Measurements from ENCODE around the gene ACSS1. TPM values are rescaled to one million over a fixed set of nuclear protein-coding genes. Genes with fewer than 3 reads are reported as not detected.

The ACSS1 gene
- total and polyA plus RNA-seq, 2 experiments from 2014 or later = 1.3 to 4.1 TPM

DNA sequence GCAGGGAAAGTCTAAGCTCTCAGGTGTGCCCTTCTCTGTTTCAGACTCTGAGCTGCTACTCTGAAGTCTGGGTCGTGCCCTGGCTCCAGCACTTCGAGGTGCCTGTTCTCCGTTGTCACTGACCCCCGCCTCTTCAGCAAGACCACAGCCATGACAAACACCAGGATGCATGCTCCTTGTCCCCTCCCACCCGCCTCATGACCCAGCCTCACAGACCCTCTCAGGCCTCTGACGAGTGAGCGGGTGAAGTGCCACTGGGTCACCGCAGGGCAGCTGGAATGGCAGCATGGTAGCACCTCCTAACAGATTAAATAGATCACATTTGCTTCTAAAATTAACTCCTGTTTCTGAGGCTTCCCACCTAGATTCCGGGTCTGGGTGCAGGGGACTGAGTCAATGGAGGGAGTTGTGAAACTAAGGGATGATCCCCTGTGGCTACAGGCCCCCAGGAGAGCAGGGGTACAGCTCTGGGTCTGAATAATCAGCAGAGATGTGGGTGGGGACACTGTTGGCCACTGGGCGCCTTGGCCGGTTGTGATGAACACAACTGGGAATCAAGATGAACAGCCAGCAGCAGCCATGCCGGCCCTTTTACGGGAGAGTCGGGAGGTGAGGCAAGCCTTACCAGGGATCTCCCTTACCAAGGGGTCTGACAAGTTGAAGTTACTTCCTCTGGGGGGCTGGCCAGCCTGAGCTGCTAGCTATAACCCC, 98.2 kb downstream of the ACSS1 start:
- no peak overlapping the region for H2AFZ ChIP-seq
- H3K4me1 ChIP-seq (ENCODE audit: insufficient read depth) = no peaks in the 10 kb centered on the region
- Mint-ChIP-seq H3K27me3 (ENCODE audit: insufficient read depth, low read depth, poor library complexity) (peaks cover 6% of the 10 kb centered on the region), H3K9me3 (no peaks in the 10 kb centered on the region; the same call in 2 of the 3 replicates), H3K4me3 (no peak overlapping the region), H3K36me3 (ENCODE audit: low read depth) (peaks cover 26% of the 10 kb centered on the region), H3K4me1 (no peaks in the 10 kb centered on the region), H3K27ac (no peak overlapping the region)
- H3F3A ChIP-seq (replicated peaks; ENCODE audit: low read depth) = no peaks in the 10 kb centered on the region
- no peaks in the 10 kb centered on the region for H3K79me2 ChIP-seq (replicated peaks; ENCODE audit: insufficient read depth)
- H3K36me3 ChIP-seq (ENCODE audit: insufficient read depth) = peaks cover 7% of the 10 kb centered on the region
- no peak overlapping the region for H3K4me3 ChIP-seq
- no peak overlapping the region for H3K27ac ChIP-seq (ENCODE audit: low read depth)
- no peak for TF ChIP-seq JUNB (IDR thresholded peaks at IDR 0.05; ENCODE audit: unreplicated experiment)
- TF ChIP-seq EZH2phosphoT487 (IDR thresholded peaks at IDR 0.05; ENCODE audit: unreplicated experiment) = no peak
- TF ChIP-seq, protein P1, sequence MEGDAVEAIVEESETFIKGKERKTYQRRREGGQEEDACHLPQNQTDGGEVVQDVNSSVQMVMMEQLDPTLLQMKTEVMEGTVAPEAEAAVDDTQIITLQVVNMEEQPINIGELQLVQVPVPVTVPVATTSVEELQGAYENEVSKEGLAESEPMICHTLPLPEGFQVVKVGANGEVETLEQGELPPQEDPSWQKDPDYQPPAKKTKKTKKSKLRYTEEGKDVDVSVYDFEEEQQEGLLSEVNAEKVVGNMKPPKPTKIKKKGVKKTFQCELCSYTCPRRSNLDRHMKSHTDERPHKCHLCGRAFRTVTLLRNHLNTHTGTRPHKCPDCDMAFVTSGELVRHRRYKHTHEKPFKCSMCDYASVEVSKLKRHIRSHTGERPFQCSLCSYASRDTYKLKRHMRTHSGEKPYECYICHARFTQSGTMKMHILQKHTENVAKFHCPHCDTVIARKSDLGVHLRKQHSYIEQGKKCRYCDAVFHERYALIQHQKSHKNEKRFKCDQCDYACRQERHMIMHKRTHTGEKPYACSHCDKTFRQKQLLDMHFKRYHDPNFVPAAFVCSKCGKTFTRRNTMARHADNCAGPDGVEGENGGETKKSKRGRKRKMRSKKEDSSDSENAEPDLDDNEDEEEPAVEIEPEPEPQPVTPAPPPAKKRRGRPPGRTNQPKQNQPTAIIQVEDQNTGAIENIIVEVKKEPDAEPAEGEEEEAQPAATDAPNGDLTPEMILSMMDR (conservative IDR thresholded peaks at IDR 0.05; ENCODE audit: low read depth in 2 of 2) = no peak
- TF ChIP-seq NANOG (IDR thresholded peaks at IDR 0.05; ENCODE audit: borderline replicate concordance) = no peak
- TF ChIP-seq, protein P2, sequence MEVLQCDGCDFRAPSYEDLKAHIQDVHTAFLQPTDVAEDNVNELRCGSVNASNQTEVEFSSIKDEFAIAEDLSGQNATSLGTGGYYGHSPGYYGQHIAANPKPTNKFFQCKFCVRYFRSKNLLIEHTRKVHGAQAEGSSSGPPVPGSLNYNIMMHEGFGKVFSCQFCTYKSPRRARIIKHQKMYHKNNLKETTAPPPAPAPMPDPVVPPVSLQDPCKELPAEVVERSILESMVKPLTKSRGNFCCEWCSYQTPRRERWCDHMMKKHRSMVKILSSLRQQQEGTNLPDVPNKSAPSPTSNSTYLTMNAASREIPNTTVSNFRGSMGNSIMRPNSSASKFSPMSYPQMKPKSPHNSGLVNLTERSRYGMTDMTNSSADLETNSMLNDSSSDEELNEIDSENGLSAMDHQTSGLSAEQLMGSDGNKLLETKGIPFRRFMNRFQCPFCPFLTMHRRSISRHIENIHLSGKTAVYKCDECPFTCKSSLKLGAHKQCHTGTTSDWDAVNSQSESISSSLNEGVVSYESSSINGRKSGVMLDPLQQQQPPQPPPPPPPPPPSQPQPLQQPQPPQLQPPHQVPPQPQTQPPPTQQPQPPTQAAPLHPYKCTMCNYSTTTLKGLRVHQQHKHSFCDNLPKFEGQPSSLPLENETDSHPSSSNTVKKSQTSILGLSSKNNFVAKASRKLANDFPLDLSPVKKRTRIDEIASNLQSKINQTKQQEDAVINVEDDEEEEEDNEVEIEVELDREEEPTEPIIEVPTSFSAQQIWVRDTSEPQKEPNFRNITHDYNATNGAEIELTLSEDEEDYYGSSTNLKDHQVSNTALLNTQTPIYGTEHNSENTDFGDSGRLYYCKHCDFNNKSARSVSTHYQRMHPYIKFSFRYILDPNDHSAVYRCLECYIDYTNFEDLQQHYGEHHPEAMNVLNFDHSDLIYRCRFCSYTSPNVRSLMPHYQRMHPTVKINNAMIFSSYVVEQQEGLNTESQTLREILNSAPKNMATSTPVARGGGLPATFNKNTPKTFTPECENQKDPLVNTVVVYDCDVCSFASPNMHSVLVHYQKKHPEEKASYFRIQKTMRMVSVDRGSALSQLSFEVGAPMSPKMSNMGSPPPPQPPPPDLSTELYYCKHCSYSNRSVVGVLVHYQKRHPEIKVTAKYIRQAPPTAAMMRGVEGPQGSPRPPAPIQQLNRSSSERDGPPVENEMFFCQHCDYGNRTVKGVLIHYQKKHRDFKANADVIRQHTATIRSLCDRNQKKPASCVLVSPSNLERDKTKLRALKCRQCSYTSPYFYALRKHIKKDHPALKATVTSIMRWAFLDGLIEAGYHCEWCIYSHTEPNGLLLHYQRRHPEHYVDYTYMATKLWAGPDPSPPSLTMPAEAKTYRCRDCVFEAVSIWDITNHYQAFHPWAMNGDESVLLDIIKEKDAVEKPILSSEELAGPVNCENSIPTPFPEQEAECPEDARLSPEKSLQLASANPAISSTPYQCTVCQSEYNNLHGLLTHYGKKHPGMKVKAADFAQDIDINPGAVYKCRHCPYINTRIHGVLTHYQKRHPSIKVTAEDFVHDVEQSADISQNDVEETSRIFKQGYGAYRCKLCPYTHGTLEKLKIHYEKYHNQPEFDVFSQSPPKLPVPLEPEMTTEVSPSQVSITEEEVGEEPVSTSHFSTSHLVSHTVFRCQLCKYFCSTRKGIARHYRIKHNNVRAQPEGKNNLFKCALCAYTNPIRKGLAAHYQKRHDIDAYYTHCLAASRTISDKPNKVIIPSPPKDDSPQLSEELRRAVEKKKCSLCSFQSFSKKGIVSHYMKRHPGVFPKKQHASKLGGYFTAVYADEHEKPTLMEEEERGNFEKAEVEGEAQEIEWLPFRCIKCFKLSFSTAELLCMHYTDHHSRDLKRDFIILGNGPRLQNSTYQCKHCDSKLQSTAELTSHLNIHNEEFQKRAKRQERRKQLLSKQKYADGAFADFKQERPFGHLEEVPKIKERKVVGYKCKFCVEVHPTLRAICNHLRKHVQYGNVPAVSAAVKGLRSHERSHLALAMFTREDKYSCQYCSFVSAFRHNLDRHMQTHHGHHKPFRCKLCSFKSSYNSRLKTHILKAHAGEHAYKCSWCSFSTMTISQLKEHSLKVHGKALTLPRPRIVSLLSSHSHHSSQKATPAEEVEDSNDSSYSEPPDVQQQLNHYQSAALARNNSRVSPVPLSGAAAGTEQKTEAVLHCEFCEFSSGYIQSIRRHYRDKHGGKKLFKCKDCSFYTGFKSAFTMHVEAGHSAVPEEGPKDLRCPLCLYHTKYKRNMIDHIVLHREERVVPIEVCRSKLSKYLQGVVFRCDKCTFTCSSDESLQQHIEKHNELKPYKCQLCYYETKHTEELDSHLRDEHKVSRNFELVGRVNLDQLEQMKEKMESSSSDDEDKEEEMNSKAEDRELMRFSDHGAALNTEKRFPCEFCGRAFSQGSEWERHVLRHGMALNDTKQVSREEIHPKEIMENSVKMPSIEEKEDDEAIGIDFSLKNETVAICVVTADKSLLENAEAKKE (CRISPR knock-in tag; IDR thresholded peaks at IDR 0.05) = no peak
- no peak for TF ChIP-seq EZH2 (IDR thresholded peaks at IDR 0.05; ENCODE audit: low read depth, unreplicated experiment)
- no peak for TF ChIP-seq STAT1 (IDR thresholded peaks at IDR 0.05; ENCODE audit: unreplicated experiment)
- TF ChIP-seq, protein P3, sequence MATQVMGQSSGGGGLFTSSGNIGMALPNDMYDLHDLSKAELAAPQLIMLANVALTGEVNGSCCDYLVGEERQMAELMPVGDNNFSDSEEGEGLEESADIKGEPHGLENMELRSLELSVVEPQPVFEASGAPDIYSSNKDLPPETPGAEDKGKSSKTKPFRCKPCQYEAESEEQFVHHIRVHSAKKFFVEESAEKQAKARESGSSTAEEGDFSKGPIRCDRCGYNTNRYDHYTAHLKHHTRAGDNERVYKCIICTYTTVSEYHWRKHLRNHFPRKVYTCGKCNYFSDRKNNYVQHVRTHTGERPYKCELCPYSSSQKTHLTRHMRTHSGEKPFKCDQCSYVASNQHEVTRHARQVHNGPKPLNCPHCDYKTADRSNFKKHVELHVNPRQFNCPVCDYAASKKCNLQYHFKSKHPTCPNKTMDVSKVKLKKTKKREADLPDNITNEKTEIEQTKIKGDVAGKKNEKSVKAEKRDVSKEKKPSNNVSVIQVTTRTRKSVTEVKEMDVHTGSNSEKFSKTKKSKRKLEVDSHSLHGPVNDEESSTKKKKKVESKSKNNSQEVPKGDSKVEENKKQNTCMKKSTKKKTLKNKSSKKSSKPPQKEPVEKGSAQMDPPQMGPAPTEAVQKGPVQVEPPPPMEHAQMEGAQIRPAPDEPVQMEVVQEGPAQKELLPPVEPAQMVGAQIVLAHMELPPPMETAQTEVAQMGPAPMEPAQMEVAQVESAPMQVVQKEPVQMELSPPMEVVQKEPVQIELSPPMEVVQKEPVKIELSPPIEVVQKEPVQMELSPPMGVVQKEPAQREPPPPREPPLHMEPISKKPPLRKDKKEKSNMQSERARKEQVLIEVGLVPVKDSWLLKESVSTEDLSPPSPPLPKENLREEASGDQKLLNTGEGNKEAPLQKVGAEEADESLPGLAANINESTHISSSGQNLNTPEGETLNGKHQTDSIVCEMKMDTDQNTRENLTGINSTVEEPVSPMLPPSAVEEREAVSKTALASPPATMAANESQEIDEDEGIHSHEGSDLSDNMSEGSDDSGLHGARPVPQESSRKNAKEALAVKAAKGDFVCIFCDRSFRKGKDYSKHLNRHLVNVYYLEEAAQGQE (IDR thresholded peaks at IDR 0.05; ENCODE audit: unreplicated experiment) = no peak
- TF ChIP-seq, protein P4, sequence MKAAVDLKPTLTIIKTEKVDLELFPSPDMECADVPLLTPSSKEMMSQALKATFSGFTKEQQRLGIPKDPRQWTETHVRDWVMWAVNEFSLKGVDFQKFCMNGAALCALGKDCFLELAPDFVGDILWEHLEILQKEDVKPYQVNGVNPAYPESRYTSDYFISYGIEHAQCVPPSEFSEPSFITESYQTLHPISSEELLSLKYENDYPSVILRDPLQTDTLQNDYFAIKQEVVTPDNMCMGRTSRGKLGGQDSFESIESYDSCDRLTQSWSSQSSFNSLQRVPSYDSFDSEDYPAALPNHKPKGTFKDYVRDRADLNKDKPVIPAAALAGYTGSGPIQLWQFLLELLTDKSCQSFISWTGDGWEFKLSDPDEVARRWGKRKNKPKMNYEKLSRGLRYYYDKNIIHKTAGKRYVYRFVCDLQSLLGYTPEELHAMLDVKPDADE (IDR thresholded peaks at IDR 0.05) = no peak
- TF ChIP-seq ZNF331 (CRISPR knock-in tag; IDR thresholded peaks at IDR 0.05; ENCODE audit: low read depth) = no peak
- no peak for TF ChIP-seq POLR2AphosphoS5 (IDR thresholded peaks at IDR 0.05; ENCODE audit: low read depth)
- no peak for TF ChIP-seq CREB1 (CRISPR knock-in tag; IDR thresholded peaks at IDR 0.05; ENCODE audit: low read depth)
- no peak for TF ChIP-seq ZNF114 (CRISPR knock-in tag; IDR thresholded peaks at IDR 0.05)
- H3K9me2 ChIP-seq (ENCODE audit: insufficient read depth) = no peaks in the 10 kb centered on the region
- DNase-seq (ENCODE audit: low spot score) (no peak), ATAC-seq (no peak)
- H3K27me3 ChIP-seq (ENCODE audit: insufficient read depth) = no peaks in the 10 kb centered on the region
- H4K20me1 ChIP-seq (replicated peaks; ENCODE audit: insufficient read depth) = no peaks in the 10 kb centered on the region; the same call in 1 of the 2 replicates
- H3K4me2 ChIP-seq = no peak overlapping the region
